ENCODE data around the gene NAT8.

GRCh38 chr2:73610111-73610510 lies 32.1 kb downstream of the NAT8 start:
- TF ChIP-seq POLR2A (IDR thresholded peaks at IDR 0.05) (no peak), CTCF (IDR thresholded peaks at IDR 0.05) (no peak)
